Measurements from ENCODE around the gene HDAC4.

The HDAC4 gene

DNA sequence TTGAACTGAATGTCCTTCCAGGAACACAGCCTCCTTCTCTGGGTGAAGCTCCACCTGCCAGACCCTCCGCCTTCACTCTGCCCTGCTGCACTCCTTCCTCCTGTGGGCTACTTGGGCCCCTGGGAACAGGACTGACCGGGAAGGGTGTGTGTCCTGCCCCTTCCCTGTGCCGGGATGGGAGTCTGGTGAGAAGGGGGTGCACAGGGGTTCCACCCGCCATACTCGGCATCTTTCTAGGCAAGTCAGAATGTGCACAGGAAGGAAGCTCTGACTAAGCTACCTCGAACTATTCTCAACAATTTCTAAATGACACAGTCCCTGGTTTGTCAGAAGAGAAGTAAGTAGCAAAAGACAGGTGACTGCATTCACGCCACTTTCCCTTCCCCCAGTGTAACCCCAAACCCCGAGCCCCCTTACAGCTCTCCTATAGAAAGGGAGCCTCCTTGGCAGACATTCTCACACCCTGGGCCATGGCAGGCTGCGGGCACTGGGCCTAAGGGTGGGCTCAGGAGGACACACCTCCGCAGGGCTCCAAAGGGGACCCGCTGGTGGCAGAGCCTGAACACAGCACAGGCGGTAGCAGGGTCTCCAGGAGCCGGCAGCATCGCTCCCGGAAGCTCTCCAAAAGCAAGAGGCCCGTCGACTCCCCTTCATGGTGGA, 184.1 kb downstream of the HDAC4 start:
- Histone ChIP-seq H3K27ac (ENCODE audit: low read length) (no peak overlapping the region), H3K9ac (ENCODE audit: low read length) (no peak overlapping the region)

DNA sequence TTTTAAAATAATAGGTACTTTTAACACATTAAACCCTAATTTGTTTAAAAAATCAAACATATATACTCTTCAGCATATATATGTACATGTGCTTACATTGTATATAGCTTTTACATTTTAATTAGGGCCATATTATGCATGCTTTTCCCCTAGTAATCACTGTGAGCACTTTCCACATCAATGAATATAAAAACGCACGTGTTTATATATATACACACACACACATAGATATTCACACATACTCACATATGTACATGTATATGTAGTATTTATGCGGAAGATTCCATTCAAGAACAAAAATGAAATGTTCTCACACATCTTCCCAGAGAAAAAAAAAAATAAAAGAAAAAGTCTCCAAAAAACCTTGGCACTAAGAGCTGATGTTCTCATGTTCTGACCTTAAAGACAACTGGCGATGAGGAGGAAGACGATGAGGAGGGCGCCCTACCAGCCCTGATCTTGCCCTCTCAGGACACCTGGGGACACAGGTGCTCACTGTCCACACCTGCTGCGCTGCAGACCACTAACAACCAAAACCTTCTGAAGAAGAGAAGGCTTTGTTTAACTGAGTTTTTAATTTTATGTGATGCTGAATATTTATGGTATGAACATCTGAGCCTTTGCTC, 184.7 kb downstream of the HDAC4 start:
- H3K9ac ChIP-seq (ENCODE audit: low read length), result no peak overlapping the region
- no peak overlapping the region for H3K27ac ChIP-seq (ENCODE audit: low read length)
- H3K36me3 ChIP-seq (replicated peaks; ENCODE audit: insufficient read depth, low read length), result no peaks in the 10 kb centered on the region
- DNase-seq, result no peak
- H3K79me2 ChIP-seq (ENCODE audit: low read length), result peaks cover 70% of the 10 kb centered on the region
- TF ChIP-seq EZH2 (optimal IDR thresholded peaks at IDR 0.05; ENCODE audit: low read depth, low read length), result no peak
- H3F3A ChIP-seq (ENCODE audit: insufficient read depth, low read length), result no peaks in the 10 kb centered on the region
- H3K4me2 ChIP-seq (ENCODE audit: low read depth, low read length), result no peak overlapping the region
- no peaks in the 10 kb centered on the region for H3K9me3 ChIP-seq (replicated peaks; ENCODE audit: insufficient read depth, low read length)
- no peak overlapping the region for H3K4me3 ChIP-seq (ENCODE audit: low read length)
- no peaks in the 10 kb centered on the region for H4K20me1 ChIP-seq (ENCODE audit: insufficient read depth, low read length)
- no peak overlapping the region for H2AFZ ChIP-seq (ENCODE audit: low read length)
- H3K4me1 ChIP-seq (ENCODE audit: low read length), result 0 out of 2 replicates have a peak, but pooled peaks cover under 1% of the 10 kb centered on the region
- H3K27me3 ChIP-seq (replicated peaks; ENCODE audit: insufficient read depth, low read length), result no peaks in the 10 kb centered on the region
- H3K9me2 ChIP-seq (replicated peaks; ENCODE audit: insufficient read depth, low read length), result no peaks in the 10 kb centered on the region

More for the DNA sequence above, 184.1 kb downstream of the HDAC4 start:
- Histone ChIP-seq H2AFZ (ENCODE audit: low read length) (no peak overlapping the region), H3K27me3 (replicated peaks; ENCODE audit: insufficient read depth, low read length) (no peaks in the 10 kb centered on the region), H3K4me2 (ENCODE audit: low read depth, low read length) (no peak overlapping the region), H4K20me1 (ENCODE audit: insufficient read depth, low read length) (no peaks in the 10 kb centered on the region), H3K4me3 (ENCODE audit: low read length) (no peak overlapping the region), H3K79me2 (ENCODE audit: low read length) (peaks cover 76% of the 10 kb centered on the region), H3K9me3 (replicated peaks; ENCODE audit: insufficient read depth, low read length) (no peaks in the 10 kb centered on the region), H3K36me3 (replicated peaks; ENCODE audit: insufficient read depth, low read length) (no peaks in the 10 kb centered on the region), H3F3A (ENCODE audit: insufficient read depth, low read length) (no peaks in the 10 kb centered on the region), H3K4me1 (ENCODE audit: low read length) (peaks cover 6% of the 10 kb centered on the region; the same call in 1 of the 2 replicates), H3K9me2 (replicated peaks; ENCODE audit: insufficient read depth, low read length) (no peaks in the 10 kb centered on the region)
- no peak for DNase-seq
- no peak for TF ChIP-seq EZH2 (optimal IDR thresholded peaks at IDR 0.05; ENCODE audit: low read depth, low read length)
- TF ChIP-seq, protein P1, sequence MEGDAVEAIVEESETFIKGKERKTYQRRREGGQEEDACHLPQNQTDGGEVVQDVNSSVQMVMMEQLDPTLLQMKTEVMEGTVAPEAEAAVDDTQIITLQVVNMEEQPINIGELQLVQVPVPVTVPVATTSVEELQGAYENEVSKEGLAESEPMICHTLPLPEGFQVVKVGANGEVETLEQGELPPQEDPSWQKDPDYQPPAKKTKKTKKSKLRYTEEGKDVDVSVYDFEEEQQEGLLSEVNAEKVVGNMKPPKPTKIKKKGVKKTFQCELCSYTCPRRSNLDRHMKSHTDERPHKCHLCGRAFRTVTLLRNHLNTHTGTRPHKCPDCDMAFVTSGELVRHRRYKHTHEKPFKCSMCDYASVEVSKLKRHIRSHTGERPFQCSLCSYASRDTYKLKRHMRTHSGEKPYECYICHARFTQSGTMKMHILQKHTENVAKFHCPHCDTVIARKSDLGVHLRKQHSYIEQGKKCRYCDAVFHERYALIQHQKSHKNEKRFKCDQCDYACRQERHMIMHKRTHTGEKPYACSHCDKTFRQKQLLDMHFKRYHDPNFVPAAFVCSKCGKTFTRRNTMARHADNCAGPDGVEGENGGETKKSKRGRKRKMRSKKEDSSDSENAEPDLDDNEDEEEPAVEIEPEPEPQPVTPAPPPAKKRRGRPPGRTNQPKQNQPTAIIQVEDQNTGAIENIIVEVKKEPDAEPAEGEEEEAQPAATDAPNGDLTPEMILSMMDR (IDR thresholded peaks at IDR 0.05; ENCODE audit: low read length), result no peak
- no peak for TF ChIP-seq EZH2phosphoT487 (IDR thresholded peaks at IDR 0.05; ENCODE audit: low read length)

DNA sequence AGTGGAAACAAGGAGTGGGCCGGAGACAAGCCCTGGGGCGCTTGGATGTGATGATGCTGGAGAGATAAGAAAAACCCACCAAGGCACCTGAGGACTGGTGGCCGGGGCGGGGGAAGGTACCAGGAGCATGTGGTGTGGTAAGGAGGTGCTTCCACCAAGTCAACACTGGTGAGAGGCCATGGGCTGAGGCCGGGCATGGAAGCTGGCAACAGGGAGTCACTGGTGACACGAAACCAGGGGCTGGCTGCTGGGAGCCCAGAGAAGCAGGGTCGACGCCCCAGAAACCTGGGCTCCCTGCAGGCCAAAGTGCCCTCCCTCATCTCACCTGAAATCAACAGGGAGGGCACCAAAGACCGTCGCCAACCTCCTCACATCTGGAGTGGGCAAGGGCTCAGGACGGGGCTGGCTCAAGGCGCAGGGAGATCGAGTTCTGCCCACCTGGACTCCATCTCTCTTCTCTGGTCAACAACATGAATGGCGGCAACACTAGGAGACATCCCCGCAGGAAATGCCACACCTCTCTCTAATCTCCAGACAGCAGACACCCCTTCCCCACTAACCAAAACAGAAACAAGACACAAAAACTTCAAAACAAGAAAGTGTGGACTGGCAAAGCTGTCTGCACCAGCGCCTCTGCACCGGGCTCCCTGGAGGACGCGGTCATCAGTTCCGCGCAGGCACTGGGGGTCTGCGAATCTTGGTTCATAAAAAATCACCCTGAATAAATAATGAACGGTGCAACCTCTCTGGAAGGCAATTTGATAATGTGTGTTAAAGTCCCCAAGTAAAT, 185.5 kb downstream of the HDAC4 start:
- H3K9me3 ChIP-seq (replicated peaks; ENCODE audit: insufficient read depth, low read length), result no peaks in the 10 kb centered on the region
- peaks cover 68% of the 10 kb centered on the region for H3K79me2 ChIP-seq (ENCODE audit: low read length)
- no peaks in the 10 kb centered on the region for H3K36me3 ChIP-seq (replicated peaks; ENCODE audit: insufficient read depth, low read length)
- no peaks in the 10 kb centered on the region for H4K20me1 ChIP-seq (ENCODE audit: insufficient read depth, low read length)
- no peak overlapping the region for H3K9ac ChIP-seq (ENCODE audit: low read length)
- H3K4me2 ChIP-seq (ENCODE audit: low read depth, low read length), result no peak overlapping the region
- no peak overlapping the region for H2AFZ ChIP-seq (ENCODE audit: low read length)
- no peaks in the 10 kb centered on the region for H3K9me2 ChIP-seq (replicated peaks; ENCODE audit: insufficient read depth, low read length)
- no peak overlapping the region for H3K4me3 ChIP-seq (ENCODE audit: low read length)
- no peak for DNase-seq
- H3K27ac ChIP-seq (ENCODE audit: low read length), result no peak overlapping the region
- TF ChIP-seq EZH2phosphoT487 (IDR thresholded peaks at IDR 0.05; ENCODE audit: low read length) (no peak), EZH2 (optimal IDR thresholded peaks at IDR 0.05; ENCODE audit: low read depth, low read length) (no peak)
- TF ChIP-seq, protein P1 (IDR thresholded peaks at IDR 0.05; ENCODE audit: low read length), result no peak
- H3K27me3 ChIP-seq (replicated peaks; ENCODE audit: insufficient read depth, low read length), result no peaks in the 10 kb centered on the region
- no peaks in the 10 kb centered on the region for H3F3A ChIP-seq (ENCODE audit: insufficient read depth, low read length)
- H3K4me1 ChIP-seq (ENCODE audit: low read length), result no peaks in the 10 kb centered on the region
